NCI-H69 (cell line): ENCODE results near the gene SPDYE17.
"Not testable (repeated sequence)": the region's sequence is repeated elsewhere in the genome, so short reads cannot be mapped to it uniquely, and the experiment has no call there.

Experiments
- DNase-seq: peaks from one replicate; lab custom pipeline; 2025; lab: John Stamatoyannopoulos, UW

Gene SPDYE17

GRCh38 chr7:76972391-76972790 lies 59.8 kb downstream of the SPDYE17 start:
- not testable (repeated sequence) for DNase-seq
